Measurements from ENCODE around the gene ZBED1.
"Not testable (repeated sequence)": the region's sequence is repeated elsewhere in the genome, so short reads cannot be mapped to it uniquely, and the experiment has no call there.

The ZBED1 gene

DNA sequence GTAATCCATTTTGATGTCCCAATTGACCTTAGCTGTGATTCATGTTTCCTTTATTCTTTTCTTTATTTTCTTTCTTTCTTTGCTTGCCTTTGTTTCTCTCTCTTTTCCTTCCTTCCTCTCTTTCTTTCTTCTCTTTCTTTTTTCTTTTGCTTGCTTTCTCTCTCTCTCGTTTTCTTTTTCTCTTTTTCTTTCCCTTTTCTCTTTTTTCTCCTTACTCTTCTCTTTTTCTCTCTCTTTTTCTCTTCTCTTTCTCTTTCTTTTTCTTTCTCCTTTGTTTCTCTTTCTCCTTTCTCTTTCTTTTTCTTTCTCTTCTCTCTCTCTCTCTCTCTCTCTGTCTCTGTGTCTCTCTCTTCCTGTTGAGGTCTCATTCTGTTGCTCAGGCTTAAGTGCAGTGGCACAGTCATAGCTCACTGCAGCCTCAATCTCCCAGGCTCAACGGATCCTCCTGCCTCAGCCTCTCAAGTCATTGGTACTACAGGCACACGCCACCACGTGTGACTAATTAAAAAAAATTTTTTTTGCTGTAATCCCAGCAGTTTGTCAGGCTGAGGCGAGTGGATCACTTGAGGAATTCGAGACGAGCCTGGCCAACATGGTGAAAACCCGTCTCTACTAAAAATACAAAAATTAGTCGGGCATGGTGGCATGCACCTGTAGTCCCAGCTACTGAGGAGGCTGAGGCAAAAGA lies 8.0 kb upstream of the ZBED1 start:
- Histone ChIP-seq H3K36me3 (no peaks in the 10 kb centered on the region), H3K4me3 (no peak overlapping the region), H3K27ac (no peak overlapping the region), H3K4me1 (no peaks in the 10 kb centered on the region), H3K27me3 (no peaks in the 10 kb centered on the region), H3K9me3 (no peaks in the 10 kb centered on the region)
- intact Hi-C loops (cut with DNase I; ENCODE audit: low total_unique reads): no loop called here
- DNase-seq: no peak
- TF ChIP-seq, protein P1, sequence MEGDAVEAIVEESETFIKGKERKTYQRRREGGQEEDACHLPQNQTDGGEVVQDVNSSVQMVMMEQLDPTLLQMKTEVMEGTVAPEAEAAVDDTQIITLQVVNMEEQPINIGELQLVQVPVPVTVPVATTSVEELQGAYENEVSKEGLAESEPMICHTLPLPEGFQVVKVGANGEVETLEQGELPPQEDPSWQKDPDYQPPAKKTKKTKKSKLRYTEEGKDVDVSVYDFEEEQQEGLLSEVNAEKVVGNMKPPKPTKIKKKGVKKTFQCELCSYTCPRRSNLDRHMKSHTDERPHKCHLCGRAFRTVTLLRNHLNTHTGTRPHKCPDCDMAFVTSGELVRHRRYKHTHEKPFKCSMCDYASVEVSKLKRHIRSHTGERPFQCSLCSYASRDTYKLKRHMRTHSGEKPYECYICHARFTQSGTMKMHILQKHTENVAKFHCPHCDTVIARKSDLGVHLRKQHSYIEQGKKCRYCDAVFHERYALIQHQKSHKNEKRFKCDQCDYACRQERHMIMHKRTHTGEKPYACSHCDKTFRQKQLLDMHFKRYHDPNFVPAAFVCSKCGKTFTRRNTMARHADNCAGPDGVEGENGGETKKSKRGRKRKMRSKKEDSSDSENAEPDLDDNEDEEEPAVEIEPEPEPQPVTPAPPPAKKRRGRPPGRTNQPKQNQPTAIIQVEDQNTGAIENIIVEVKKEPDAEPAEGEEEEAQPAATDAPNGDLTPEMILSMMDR (IDR thresholded peaks at IDR 0.05): no peak

GRCh38 chrX:2507904-2508627 lies 7.3 kb upstream of the ZBED1 start:
- no peak overlapping the region for H3K4me3 ChIP-seq
- H3K27ac ChIP-seq: no peak overlapping the region
- no peaks in the 10 kb centered on the region for H3K27me3 ChIP-seq
- no peaks in the 10 kb centered on the region for H3K36me3 ChIP-seq
- no peaks in the 10 kb centered on the region for H3K9me3 ChIP-seq
- TF ChIP-seq, protein P1 (IDR thresholded peaks at IDR 0.05): no peak
- intact Hi-C loops (cut with DNase I; ENCODE audit: low total_unique reads): no loop called here
- no peaks in the 10 kb centered on the region for H3K4me1 ChIP-seq
- no peak for DNase-seq

DNA sequence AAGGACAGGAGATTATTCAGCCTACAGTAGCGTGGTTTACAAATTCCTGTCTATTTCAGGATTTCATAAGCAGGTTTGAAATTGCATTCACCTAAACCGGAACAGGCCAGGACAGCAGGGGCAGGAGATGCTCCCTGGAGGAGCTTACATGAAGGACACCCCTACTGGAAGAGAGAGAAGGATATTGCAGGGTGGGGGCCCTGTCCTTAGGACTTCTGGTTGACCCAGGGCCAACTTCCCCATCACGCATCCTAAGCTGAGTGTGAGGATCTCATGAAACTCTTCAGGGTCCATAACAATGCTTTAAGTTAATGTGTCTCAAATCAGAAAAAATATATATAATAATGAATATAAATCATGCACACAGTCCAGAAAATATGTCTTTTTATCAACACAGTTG lies 6.4 kb upstream of the ZBED1 start:
- Histone ChIP-seq H3K27ac (no peak overlapping the region), H3K9me3 (no peaks in the 10 kb centered on the region), H3K36me3 (no peaks in the 10 kb centered on the region), H3K4me3 (no peak overlapping the region), H3K4me1 (no peaks in the 10 kb centered on the region), H3K27me3 (no peaks in the 10 kb centered on the region)
- no peak for DNase-seq
- TF ChIP-seq, protein P1 (IDR thresholded peaks at IDR 0.05): no peak
- intact Hi-C loops (cut with DNase I; ENCODE audit: low total_unique reads): no loop called here

GRCh38 chrX:2505341-2505740 lies 4.6 kb upstream of the ZBED1 start:
- intact Hi-C loops (cut with DNase I; ENCODE audit: low total_unique reads); H3K36me3 ChIP-seq; H3K27me3 ChIP-seq; H3K27ac ChIP-seq; H3K9me3 ChIP-seq; H3K4me1 ChIP-seq; DNase-seq; H3K4me3 ChIP-seq: not testable (repeated sequence)

- no peak for DNase-seq
- no peak overlapping the region for H3K4me3 ChIP-seq
- H3K9me3 ChIP-seq: no peaks in the 10 kb centered on the region
- intact Hi-C loops (cut with DNase I; ENCODE audit: low total_unique reads): no loop called here
- peaks cover 0 to 3% (median under 1%) of the 10 kb centered on the region in 4 donors for H3K4me1 ChIP-seq
- TF ChIP-seq, protein P1 (IDR thresholded peaks at IDR 0.05): no peak
- no peaks in the 10 kb centered on the region for H3K36me3 ChIP-seq
- H3K27ac ChIP-seq: no peak overlapping the region
- H3K27me3 ChIP-seq: no peaks in the 10 kb centered on the region
Measured at GRCh38 chrX:2504706-2505332, 4.0 kb upstream of the ZBED1 start.

Data from tibial artery (tissue), 4 donors.